ENCODE data around the gene POLG2.

- no peak for TF ChIP-seq CTCF (IDR thresholded peaks at IDR 0.05)
- TF ChIP-seq POLR2AphosphoS5 (IDR thresholded peaks at IDR 0.05): no peak
- TF ChIP-seq POLR2A (IDR thresholded peaks at IDR 0.05): no peak
- TF ChIP-seq EP300 (IDR thresholded peaks at IDR 0.05): no peak
Measured at GRCh38 chr17:64544742-64545141, 47.9 kb upstream of the POLG2 start.
